Peyer's patch (tissue), 4 donors: ENCODE data around the gene MLX. TPM values are rescaled to one million over a fixed set of nuclear protein-coding genes. Genes with fewer than 3 reads are reported as not detected.
"Not testable (repeated sequence)": the region's sequence is repeated elsewhere in the genome, so short reads cannot be mapped to it uniquely, and the experiment has no call there.

Experiments used
- DNase-seq, 3 donors: peaks; one replicate each; pipeline ENCODE4 v3.0.0-alpha.2; 2017 to 2019
- H3K27ac ChIP-seq, 4 donors: fragments of 200-600 bp; sonication (generic); one replicate each; pipeline ENCODE4 v1.5.1; 2016 to 2019
- H3K27me3 ChIP-seq, 2 donors: fragments of 200-600 bp; sonication (generic); one replicate each; pipeline ENCODE4 v1.5.1; 2019
- H3K36me3 ChIP-seq, 3 donors: fragments of 200-600 bp; sonication (generic); one replicate each; pipeline ENCODE4 v1.5.1; 2016 to 2019
- H3K4me1 ChIP-seq, 4 donors: fragments of 200-600 bp; sonication (generic); one replicate each; pipeline ENCODE4 v1.5.1; 2016 to 2019
- H3K4me3 ChIP-seq, 4 donors: fragments of 200-600 bp; sonication (generic); 1 replicate in 3 of 4; 2 replicates in 1 of 4; pipeline ENCODE4 v1.5.1; 2016 to 2019; ENCODE audit warnings: mild to moderate bottlenecking in 1 of 4
- H3K9me3 ChIP-seq, 4 donors: fragments of 200-600 bp; sonication (generic); one replicate each; pipeline ENCODE4 v1.5.1; 2016 to 2019; ENCODE audit warnings: mild to moderate bottlenecking in 1 of 4
- POLR2A ChIP-seq, 2 donors: fragments of 450-650 bp; IDR thresholded peaks; one replicate each; pipeline ENCODE4 v1.5.1; 2017; ENCODE audit warnings: antibody characterized with exemption in 2 of 2, mild to moderate bottlenecking in 2 of 2, moderate library complexity in 2 of 2
- total RNA-seq, 4 donors: library from RNA; depleted of rRNA; stranded (reverse); fragments of >200 nt; gene quantifications; one replicate each; pipeline ENCODE4 v1.1.0, GENCODE V29; 2016
- TF ChIP-seq, protein P1 (sequence below), 6 experiments: fragments of 450-650 bp in 4 of 6; fragments of 200-600 bp in 2 of 6; sonication (generic) in 1 of 6; IDR thresholded peaks; one replicate each; pipeline ENCODE4 v1.5.1; 2017 to 2019; ENCODE audit warnings: antibody characterized with exemption in 6 of 6, mild to moderate bottlenecking in 3 of 6, moderate library complexity in 1 of 6

Gene MLX
- total RNA-seq, 4 donors from 2014 or later, result 65.2 to 180 (median 133) TPM

DNA sequence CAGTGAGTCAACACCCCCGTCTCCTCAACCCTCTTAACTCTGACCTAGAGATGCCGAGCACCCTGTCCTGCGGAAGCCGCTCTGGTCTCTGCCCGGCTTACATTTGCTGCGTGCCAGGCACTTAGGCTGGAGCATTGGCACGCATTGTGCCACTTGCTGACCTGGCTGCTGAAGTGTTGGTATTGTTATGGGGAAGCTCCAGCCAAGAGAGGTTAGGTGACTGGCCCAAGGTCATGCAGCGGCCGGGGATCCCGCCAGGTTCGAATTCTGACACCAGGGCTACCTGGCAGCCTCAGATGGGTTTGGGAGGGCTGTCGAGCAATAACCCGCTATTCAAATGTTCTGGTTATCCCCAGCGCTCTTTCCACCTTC lies 19.2 kb upstream of the MLX start:
- no peaks in the 10 kb centered on the region for H3K27me3 ChIP-seq
- H3K4me3 ChIP-seq, result peak overlapping the region in 3 of 4 donors; percentile 49 to 59 (median 52)
- TF ChIP-seq, protein P1, sequence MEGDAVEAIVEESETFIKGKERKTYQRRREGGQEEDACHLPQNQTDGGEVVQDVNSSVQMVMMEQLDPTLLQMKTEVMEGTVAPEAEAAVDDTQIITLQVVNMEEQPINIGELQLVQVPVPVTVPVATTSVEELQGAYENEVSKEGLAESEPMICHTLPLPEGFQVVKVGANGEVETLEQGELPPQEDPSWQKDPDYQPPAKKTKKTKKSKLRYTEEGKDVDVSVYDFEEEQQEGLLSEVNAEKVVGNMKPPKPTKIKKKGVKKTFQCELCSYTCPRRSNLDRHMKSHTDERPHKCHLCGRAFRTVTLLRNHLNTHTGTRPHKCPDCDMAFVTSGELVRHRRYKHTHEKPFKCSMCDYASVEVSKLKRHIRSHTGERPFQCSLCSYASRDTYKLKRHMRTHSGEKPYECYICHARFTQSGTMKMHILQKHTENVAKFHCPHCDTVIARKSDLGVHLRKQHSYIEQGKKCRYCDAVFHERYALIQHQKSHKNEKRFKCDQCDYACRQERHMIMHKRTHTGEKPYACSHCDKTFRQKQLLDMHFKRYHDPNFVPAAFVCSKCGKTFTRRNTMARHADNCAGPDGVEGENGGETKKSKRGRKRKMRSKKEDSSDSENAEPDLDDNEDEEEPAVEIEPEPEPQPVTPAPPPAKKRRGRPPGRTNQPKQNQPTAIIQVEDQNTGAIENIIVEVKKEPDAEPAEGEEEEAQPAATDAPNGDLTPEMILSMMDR (IDR thresholded peaks at IDR 0.05), result no peak
- TF ChIP-seq POLR2A (IDR thresholded peaks at IDR 0.05), result no peak
- H3K27ac ChIP-seq, result no peak overlapping the region
- no peak for DNase-seq
- no peaks in the 10 kb centered on the region for H3K9me3 ChIP-seq
- peaks cover 0 to 14% (median 0%) of the 10 kb centered on the region in 4 donors for H3K4me1 ChIP-seq
- peaks cover 0 to 14% (median 0%) of the 10 kb centered on the region in 3 donors for H3K36me3 ChIP-seq

- TF ChIP-seq POLR2A (IDR thresholded peaks at IDR 0.05), result no peak
- TF ChIP-seq, protein P1 (IDR thresholded peaks at IDR 0.05), result peak; percentile 21 to 79 (median 64)
- DNase-seq, result peak; percentile 93 to 96 (median 93)
- Histone ChIP-seq H3K4me3 (peak overlapping the region; percentile 36 to 59 (median 50)), H3K4me1 (peaks cover 0 to 17% (median 0%) of the 10 kb centered on the region in 4 donors), H3K9me3 (no peaks in the 10 kb centered on the region), H3K36me3 (peaks cover 0 to 9% (median 0%) of the 10 kb centered on the region in 3 donors), H3K27ac (peak overlapping the region in 1 of 4 donors; percentile 53), H3K27me3 (no peaks in the 10 kb centered on the region)
Measured at GRCh38 chr17:42548070-42548837, 18.6 kb upstream of the MLX start.

DNA sequence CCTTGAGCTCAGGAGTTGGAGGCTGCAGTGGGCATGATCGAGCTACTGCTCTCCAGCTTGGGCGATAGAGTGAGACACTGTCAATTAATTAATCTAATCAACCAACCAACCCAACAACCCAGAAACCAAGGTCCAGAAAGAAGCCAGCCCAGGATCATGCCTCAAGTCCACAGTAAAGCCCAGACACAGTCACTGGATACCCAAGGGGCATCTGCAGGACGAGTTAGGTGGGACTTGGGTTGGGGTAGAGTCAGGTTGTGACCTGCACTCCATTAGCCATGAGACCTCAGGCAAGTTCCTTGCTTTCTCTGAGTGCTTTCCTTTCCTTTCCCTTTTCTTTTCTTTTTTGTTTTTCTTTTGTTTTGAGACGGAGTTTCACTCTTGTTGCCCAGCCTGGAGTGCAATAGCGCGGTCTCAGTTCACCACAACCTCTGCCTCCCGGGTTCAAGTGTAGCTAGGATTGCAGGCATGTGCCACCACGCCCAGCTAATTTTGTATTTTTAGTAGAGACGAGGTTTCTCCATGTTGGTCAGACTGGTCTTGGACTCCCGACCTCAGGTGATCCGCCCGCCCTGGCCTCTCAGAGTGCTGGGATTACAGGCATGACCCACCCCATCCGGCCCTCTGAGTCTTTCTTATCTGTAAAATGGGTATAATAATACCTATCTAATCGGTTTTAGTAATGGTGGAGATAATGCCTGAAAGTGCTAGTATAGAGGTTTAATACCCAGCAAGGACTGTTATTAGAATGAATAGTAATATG lies 17.7 kb upstream of the MLX start:
- Histone ChIP-seq H3K36me3 (no peaks in the 10 kb centered on the region), H3K9me3 (no peaks in the 10 kb centered on the region), H3K27me3 (no peaks in the 10 kb centered on the region), H3K4me3 (peak overlapping the region in 3 of 4 donors; percentile 36 to 52 (median 49)), H3K4me1 (peaks cover 0 to 25% (median 5%) of the 10 kb centered on the region in 4 donors), H3K27ac (peak overlapping the region in 1 of 4 donors; percentile 53)
- DNase-seq, result no peak
- TF ChIP-seq, protein P1 (IDR thresholded peaks at IDR 0.05), result no peak

- peak within 1 kb of the TSS in 3 of 4 donors; percentile 83 to 90 (median 86) for H3K4me3 ChIP-seq
- not testable (repeated sequence) for H3K27me3 ChIP-seq, DNase-seq, H3K36me3 ChIP-seq, H3K9me3 ChIP-seq
- peak within 1 kb of the TSS in 3 of 4 donors; percentile 87 to 93 (median 92) for H3K27ac ChIP-seq
- peaks cover 0 to 41% (median 12%) of the 10 kb centered on the region in 4 donors for H3K4me1 ChIP-seq
Measured at GRCh38 chr17:42552736-42553135, 14.2 kb upstream of the MLX start, which contains the start of gene HSD17B1. TSS of gene HSD17B1 (plus strand) at chr17:42552923. CDS start at chr17:42552934, 11 bp downstream.

DNA sequence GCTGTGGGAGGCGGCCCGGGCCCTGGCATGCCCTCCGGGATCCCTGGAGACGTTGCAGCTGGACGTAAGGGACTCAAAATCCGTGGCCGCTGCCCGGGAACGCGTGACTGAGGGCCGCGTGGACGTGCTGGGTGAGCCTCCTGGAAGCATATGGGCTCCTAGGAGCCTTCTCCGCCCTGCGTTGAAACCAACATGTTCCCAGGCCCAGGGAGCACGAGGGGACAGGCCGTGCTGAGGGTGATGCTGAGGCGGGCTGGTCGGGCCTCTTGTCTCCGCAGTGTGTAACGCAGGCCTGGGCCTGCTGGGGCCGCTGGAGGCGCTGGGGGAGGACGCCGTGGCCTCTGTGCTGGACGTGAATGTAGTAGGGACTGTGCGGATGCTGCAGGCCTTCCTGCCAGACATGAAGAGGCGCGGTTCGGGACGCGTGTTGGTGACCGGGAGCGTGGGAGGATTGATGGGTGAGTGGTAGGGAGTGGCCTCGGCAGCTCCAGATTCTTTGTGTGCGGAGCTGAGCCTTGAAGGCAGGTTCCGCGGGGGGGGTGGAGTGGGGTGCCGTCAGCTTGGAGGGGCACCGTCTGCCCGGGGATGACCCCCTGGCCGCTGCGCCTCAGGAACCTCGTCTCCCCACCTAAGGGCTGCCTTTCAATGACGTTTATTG lies 13.6 kb upstream of the MLX start:
- Histone ChIP-seq H3K36me3 (no peaks in the 10 kb centered on the region), H3K4me3 (peak overlapping the region in 3 of 4 donors; percentile 83 to 90 (median 86)), H3K27ac (peak overlapping the region in 1 of 4 donors; percentile 92), H3K9me3 (no peaks in the 10 kb centered on the region), H3K27me3 (no peaks in the 10 kb centered on the region), H3K4me1 (peaks cover 0 to 35% (median 12%) of the 10 kb centered on the region in 4 donors)
- no peak for TF ChIP-seq POLR2A (IDR thresholded peaks at IDR 0.05)
- TF ChIP-seq, protein P1 (IDR thresholded peaks at IDR 0.05), result no peak
- DNase-seq, result no peak
